ENCODE data around the gene SDK1.

- no peak for TF ChIP-seq CTCF (conservative IDR thresholded peaks at IDR 0.05; ENCODE audit: low read depth in 2 of 2)
- TF ChIP-seq POLR2AphosphoS5 (IDR thresholded peaks at IDR 0.05; ENCODE audit: low read depth) = no peak
- no peak for TF ChIP-seq REST (IDR thresholded peaks at IDR 0.05; ENCODE audit: unreplicated experiment)
- no peak for TF ChIP-seq ETS1 (IDR thresholded peaks at IDR 0.05)
- no peak for TF ChIP-seq EZH2 (IDR thresholded peaks at IDR 0.05; ENCODE audit: low read depth, unreplicated experiment)
- no peak for TF ChIP-seq EZH2phosphoT487 (IDR thresholded peaks at IDR 0.05; ENCODE audit: unreplicated experiment)
- TF ChIP-seq JUNB (IDR thresholded peaks at IDR 0.05; ENCODE audit: unreplicated experiment) = no peak
- no peak for TF ChIP-seq CREB1 (CRISPR knock-in tag; IDR thresholded peaks at IDR 0.05; ENCODE audit: low read depth)
- no peak for TF ChIP-seq ZNF462 (CRISPR knock-in tag; IDR thresholded peaks at IDR 0.05)
- TF ChIP-seq ZNF114 (CRISPR knock-in tag; IDR thresholded peaks at IDR 0.05) = no peak
- TF ChIP-seq NANOG (IDR thresholded peaks at IDR 0.05; ENCODE audit: borderline replicate concordance) = no peak
- no peak for TF ChIP-seq STAT1 (IDR thresholded peaks at IDR 0.05; ENCODE audit: unreplicated experiment)
- no peak for TF ChIP-seq ZNF331 (CRISPR knock-in tag; IDR thresholded peaks at IDR 0.05; ENCODE audit: low read depth)
Measured at GRCh38 chr7:3965794-3966395, 664.8 kb downstream of the SDK1 start.

Measured in GM23338 (cell line).